Hair follicle dermal papilla cell (primary cell): ENCODE measurements around the gene MBD3L2. TPM values are rescaled to one million over a fixed set of nuclear protein-coding genes. Genes with fewer than 3 reads are reported as not detected.

Experiments
- total RNA-seq: library from RNA; depleted of rRNA; stranded (reverse); fragments of >200 nt; gene quantifications from 2 replicates; pipeline ENCODE4 v1.2.3, GENCODE V29; 2012

Gene MBD3L2
- total RNA-seq = not detected in 2 replicates

DNA sequence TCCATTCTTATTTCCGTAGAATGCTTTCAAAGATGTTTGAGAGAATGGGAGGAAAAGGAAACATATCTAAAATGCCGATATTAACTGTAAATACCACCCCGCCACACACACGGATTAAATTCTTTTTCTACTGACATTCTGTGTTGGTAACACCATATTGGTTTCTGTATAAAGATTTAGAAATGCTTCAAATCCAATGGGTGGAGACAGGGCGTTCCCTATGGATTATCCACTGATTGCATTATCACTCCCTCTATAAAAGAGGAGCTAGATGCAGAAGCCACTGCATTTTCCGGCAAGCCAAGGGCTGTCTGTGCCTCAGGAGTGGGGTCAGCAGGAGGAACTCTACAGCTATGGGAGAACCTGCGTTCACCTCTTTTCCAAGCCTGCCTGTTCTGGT lies at the start of gene MBD3L2:
TSS of gene MBD3L2 (plus strand) at position 301 of the 400 bp plus-strand sequence. CDS start at position 354, 53 bp downstream.

DNA sequence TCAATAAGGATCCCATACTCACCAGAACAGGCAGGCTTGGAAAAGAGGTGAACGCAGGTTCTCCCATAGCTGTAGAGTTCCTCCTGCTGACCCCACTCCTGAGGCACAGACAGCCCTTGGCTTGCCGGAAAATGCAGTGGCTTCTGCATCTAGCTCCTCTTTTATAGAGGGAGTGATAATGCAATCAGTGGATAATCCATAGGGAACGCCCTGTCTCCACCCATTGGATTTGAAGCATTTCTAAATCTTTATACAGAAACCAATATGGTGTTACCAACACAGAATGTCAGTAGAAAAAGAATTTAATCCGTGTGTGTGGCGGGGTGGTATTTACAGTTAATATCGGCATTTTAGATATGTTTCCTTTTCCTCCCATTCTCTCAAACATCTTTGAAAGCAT lies 27.8 kb upstream of the MBD3L2 start, which contains the start of gene MBD3L2B:
TSS of gene MBD3L2B (minus strand) at position 101 of the 400 bp plus-strand sequence. CDS start at position 67, 34 bp downstream.

DNA sequence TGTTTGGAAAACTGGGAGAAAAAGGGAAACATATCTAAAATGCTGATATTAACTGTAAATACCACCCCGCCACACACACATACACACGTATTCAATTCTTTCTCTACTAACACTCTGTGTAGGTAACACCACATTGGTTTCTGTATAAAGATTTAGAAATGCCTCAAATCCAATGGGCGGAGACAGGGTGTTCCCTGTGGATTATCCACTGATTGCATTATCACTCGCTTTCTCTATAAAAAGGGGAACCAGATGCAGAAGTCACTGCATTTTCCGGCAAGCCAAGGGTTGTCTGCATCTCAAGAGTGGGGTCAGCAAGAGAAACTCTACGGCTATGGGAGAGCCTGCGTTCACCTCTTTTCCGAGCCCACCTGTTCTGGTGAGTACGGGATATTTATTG lies 18.8 kb upstream of the MBD3L2 start, which contains the start of gene MBD3L5:
TSS of gene MBD3L5 (plus strand) at position 301 of the 400 bp plus-strand sequence. CDS start at position 335, 34 bp downstream.

DNA sequence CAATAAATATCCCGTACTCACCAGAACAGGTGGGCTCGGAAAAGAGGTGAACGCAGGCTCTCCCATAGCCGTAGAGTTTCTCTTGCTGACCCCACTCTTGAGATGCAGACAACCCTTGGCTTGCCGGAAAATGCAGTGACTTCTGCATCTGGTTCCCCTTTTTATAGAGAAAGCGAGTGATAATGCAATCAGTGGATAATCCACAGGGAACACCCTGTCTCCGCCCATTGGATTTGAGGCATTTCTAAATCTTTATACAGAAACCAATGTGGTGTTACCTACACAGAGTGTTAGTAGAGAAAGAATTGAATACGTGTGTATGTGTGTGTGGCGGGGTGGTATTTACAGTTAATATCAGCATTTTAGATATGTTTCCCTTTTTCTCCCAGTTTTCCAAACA lies 9.0 kb upstream of the MBD3L2 start, which contains the start of gene MBD3L4:
TSS of gene MBD3L4 (minus strand) at position 101 of the 400 bp plus-strand sequence. CDS start at position 66, 35 bp downstream.

GRCh38 chr19:7058576-7058975 lies 9.5 kb downstream of the MBD3L2 start, which contains the start of gene MBD3L3:
TSS of gene MBD3L3 (minus strand) at chr19:7058676. CDS start at chr19:7058605, 71 bp downstream.

DNA sequence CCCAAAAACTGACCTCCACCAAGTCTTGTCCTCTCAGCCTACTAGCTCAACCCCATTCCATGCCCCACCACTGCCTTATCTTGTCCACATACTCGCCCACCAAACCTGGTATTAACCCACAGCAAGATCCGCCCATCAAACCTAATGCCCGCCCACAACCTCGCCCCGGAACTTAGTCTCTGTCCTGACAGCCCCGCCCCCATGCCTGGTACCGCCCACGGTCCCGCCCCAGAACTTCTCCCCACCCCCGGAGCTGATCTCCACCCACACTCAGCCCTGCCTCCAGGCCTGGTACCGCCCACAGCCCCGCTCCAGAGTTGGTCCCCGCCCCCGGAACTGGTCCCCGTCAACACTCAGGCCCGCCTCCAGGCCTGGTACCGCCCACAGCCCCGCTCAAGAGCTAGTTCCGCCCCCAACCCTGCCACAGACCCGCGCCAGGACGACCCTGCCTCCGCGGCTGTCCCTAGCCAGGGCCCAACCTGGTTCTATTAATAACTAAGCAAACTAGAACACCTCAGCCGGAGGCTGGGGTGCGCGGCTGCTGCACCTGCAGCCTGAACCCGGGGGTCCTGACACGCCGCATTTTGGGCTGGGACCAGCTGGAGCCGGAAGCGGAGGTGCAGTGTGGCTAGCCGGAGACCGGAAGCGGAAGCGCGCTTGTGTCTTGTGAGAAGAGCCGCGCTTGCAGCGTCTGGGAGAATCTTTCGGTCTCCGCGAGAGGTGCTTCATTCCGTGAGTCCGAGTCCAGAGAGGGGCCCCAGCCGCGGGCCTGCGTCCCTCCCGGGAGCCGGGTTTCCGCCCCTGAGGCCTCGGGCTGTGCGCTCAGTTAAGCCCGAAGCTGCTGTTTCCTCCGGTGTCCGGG lies 20.2 kb downstream of the MBD3L2 start, which contains the start of gene ZNF557:
TSS of gene ZNF557 (plus strand) at position 662 of the 862 bp plus-strand sequence. CDS start 5,372 bp downstream, outside the sequence.

Other genes with a start within 250 kb of the MBD3L2 start
- gene ADGRE1, start 161.7 kb upstream of the MBD3L2 start, total RNA-seq = not detected in 2 replicates
- gene MBD3L2B, start 27.9 kb upstream of the MBD3L2 start, total RNA-seq = not detected in 2 replicates
- gene MBD3L5, start 18.7 kb upstream of the MBD3L2 start, total RNA-seq = not detected in 2 replicates
- not detected in 2 replicates for gene MBD3L4, start 9.1 kb upstream of the MBD3L2 start, total RNA-seq
- not detected in 2 replicates for gene MBD3L3, start 9.4 kb downstream of the MBD3L2 start, total RNA-seq
- 15.8 and 22.9 TPM in 2 replicates for gene ZNF557, start 20.4 kb downstream of the MBD3L2 start, total RNA-seq
- gene INSR, start 245.1 kb downstream of the MBD3L2 start, total RNA-seq = 23.4 and 36.7 TPM in 2 replicates